Lung (tissue), 12 donors: Measurements from ENCODE around the gene RCVRN. TPM values are rescaled to one million over a fixed set of nuclear protein-coding genes. Genes with fewer than 3 reads are reported as not detected.

Experiments used
- ATAC-seq: fragments of 200-7000 bp; cut with Tn5 transposase; one replicate; pipeline ENCODE4 v1.9.1; 2020; ENCODE audit warnings: moderate number of reproducible peaks; ENCODE audit not compliant: insufficient read depth, low FRiP score
- DNase-seq, 3 donors: peaks; one replicate each; pipeline ENCODE4 v3.0.0-alpha.2; 2013 to 2017
- H3K27ac ChIP-seq, 2 donors: one replicate each; pipeline ENCODE4 v1.5.1; 2013; ENCODE audit warnings: mild to moderate bottlenecking in 2 of 2, moderate library complexity in 2 of 2, control low read depth in 1 of 2, inconsistent platforms in 1 of 2, low read depth in 1 of 2, low read length in 1 of 2
- H3K27me3 ChIP-seq, 3 donors: one replicate each; pipeline ENCODE4 v1.5.1; 2013; ENCODE audit warnings: low read length in 2 of 3; ENCODE audit not compliant: control insufficient read depth in 3 of 3, insufficient read depth in 3 of 3
- H3K36me3 ChIP-seq, 4 donors: one replicate each; pipeline ENCODE4 v1.5.1; 2013; ENCODE audit warnings: low read length in 4 of 4, mild to moderate bottlenecking in 1 of 4, moderate library complexity in 1 of 4; ENCODE audit not compliant: control insufficient read depth in 4 of 4, insufficient read depth in 4 of 4
- H3K4me1 ChIP-seq, 5 donors: one replicate each; pipeline ENCODE4 v1.5.1; 2013; ENCODE audit warnings: low read length in 5 of 5, mild to moderate bottlenecking in 2 of 5, moderate library complexity in 1 of 5; ENCODE audit not compliant: control insufficient read depth in 5 of 5, insufficient read depth in 5 of 5
- H3K4me3 ChIP-seq: one replicate; pipeline ENCODE4 v1.5.1; 2013; ENCODE audit warnings: mild to moderate bottlenecking, control low read depth, moderate library complexity
- H3K9ac ChIP-seq, 2 donors: one replicate each; pipeline ENCODE4 v1.5.1; 2013; ENCODE audit warnings: low read length in 2 of 2, control low read depth in 1 of 2; ENCODE audit not compliant: insufficient read depth in 1 of 2
- H3K9me3 ChIP-seq, 4 donors: one replicate each; pipeline ENCODE4 v1.5.1; 2013; ENCODE audit warnings: low read length in 3 of 4, mild to moderate bottlenecking in 1 of 4, moderate library complexity in 1 of 4; ENCODE audit not compliant: control insufficient read depth in 4 of 4, insufficient read depth in 3 of 4
- WGBS, 2 donors: extraction: QIAGEN DNeasy Blood & Tissue Kit; methylation state at CpG; one replicate each; pipeline ENCODE4 v1.1.7; 2013; 5-methylcytosine and 5-hydroxymethylcytosine counted together
- polyA plus RNA-seq, 2 donors: library from polyadenylated mRNA; stranded (reverse); fragments of 200-250 nt; gene quantifications; one replicate each; pipeline ENCODE4 v1.2.1, GENCODE V29; 2013
- total RNA-seq, 2 donors: library from RNA; depleted of rRNA in 1 of 2; stranded (reverse); fragments of >200 nt in 1 of 2; gene quantifications; one replicate each; pipeline ENCODE4 v1.2.1, GENCODE V29; 2014 to 2021
- TF ChIP-seq, protein P1 (sequence below): IDR thresholded peaks from 2 replicates; pipeline ENCODE4 v1.5.1; 2012; ENCODE audit warnings: mild to moderate bottlenecking; ENCODE audit errors: control extremely low read depth, extremely low read depth
- donor health status: control.
- donor health status: control.
- donor health status: Bipolar disorder and iron deficiency.
- donor health status: healthy.
- donor health status: DM: yes; HTN: yes; CAD: no.

Gene RCVRN
- total and polyA plus RNA-seq, 4 donors, result 0.09 to 0.31 (median 0.24) TPM; not detected in 1

DNA sequence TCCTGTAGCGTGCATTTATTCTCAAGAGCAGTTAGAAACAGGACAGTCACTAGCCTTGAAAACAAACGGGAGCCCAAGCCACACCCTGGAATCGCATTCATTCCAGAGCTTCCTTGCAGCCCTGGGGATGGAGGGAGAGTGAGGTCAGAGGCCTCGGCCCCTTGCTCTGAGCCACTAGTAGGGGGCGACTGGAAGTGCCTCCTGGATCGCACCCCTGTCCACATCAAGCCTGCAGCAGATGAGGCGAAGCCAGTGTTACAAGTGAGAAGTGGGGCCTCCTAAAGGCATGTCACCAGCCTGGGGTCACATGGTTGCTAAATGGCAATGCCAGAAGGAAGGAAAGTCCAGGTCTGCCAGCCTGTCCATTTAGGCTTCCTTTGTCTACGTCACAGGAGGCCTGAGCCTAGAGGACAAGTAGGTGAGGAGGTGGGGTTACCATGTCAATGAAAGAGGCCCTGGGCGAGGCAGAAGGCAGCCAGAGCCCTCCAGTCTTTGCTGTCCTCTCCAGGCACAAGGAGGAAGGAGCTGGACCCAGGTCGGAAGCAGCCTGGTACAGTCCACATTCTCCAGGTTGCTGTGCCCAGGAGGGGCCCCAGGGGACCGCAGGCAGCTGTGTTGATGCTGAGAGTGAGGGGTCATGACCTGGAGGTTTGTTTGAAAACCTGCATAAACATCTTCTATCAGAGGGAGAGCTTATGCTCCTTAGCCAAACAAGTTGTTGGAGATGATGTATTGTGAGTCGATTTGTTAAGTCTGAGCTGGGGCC, 3.0 kb upstream of the RCVRN start:
- H3K36me3 ChIP-seq, result no peaks in the 10 kb centered on the region
- H3K27me3 ChIP-seq, result peaks cover 0 to 3% (median 0%) of the 10 kb centered on the region in 3 donors
- TF ChIP-seq, protein P1, sequence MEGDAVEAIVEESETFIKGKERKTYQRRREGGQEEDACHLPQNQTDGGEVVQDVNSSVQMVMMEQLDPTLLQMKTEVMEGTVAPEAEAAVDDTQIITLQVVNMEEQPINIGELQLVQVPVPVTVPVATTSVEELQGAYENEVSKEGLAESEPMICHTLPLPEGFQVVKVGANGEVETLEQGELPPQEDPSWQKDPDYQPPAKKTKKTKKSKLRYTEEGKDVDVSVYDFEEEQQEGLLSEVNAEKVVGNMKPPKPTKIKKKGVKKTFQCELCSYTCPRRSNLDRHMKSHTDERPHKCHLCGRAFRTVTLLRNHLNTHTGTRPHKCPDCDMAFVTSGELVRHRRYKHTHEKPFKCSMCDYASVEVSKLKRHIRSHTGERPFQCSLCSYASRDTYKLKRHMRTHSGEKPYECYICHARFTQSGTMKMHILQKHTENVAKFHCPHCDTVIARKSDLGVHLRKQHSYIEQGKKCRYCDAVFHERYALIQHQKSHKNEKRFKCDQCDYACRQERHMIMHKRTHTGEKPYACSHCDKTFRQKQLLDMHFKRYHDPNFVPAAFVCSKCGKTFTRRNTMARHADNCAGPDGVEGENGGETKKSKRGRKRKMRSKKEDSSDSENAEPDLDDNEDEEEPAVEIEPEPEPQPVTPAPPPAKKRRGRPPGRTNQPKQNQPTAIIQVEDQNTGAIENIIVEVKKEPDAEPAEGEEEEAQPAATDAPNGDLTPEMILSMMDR, result no peak
- H3K27ac ChIP-seq, result no peak overlapping the region
- peak in 1 of 3 donors; percentile 32 for DNase-seq
- no peaks in the 10 kb centered on the region for H3K9me3 ChIP-seq
- no peak overlapping the region for H3K4me3 ChIP-seq
- no peak overlapping the region for H3K9ac ChIP-seq
- no peak for ATAC-seq
- peaks cover 0 to 5% (median 0%) of the 10 kb centered on the region in 5 donors for H3K4me1 ChIP-seq
- WGBS, 2 donors, result 42 to 57% methylated on average over 12 of the region's 12 CpGs

DNA sequence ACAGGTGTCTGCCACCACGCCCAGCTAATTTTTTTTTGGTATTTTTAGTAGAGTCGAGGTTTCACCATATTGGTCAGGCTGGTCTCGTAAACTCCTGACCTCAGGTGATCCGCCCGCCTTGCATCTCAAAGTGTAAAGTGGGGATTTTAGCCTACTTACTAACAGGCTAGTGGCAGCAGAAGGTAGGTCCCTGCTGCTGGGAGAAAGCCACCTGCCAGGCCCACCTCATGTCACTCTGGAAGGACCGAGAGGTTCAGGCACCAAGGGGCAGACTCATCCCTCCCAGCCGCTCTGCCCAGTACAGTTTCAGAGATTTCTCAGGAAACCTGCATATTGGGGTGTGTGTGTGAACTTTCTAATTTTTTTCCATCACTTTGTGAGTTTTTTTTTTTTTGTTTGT, 2.1 kb upstream of the RCVRN start:
- Histone ChIP-seq H3K4me1 (peaks cover 0 to 10% (median 0%) of the 10 kb centered on the region in 5 donors), H3K9ac (no peak overlapping the region), H3K36me3 (no peaks in the 10 kb centered on the region), H3K4me3 (no peak overlapping the region), H3K9me3 (no peaks in the 10 kb centered on the region), H3K27me3 (peaks cover 0 to 3% (median 0%) of the 10 kb centered on the region in 3 donors), H3K27ac (no peak overlapping the region)
- TF ChIP-seq, protein P1, result no peak
- no peak for ATAC-seq
- 84 to 89% methylated on average over 7 of the region's 7 CpGs for WGBS, 2 donors
- DNase-seq, result no peak

DNA sequence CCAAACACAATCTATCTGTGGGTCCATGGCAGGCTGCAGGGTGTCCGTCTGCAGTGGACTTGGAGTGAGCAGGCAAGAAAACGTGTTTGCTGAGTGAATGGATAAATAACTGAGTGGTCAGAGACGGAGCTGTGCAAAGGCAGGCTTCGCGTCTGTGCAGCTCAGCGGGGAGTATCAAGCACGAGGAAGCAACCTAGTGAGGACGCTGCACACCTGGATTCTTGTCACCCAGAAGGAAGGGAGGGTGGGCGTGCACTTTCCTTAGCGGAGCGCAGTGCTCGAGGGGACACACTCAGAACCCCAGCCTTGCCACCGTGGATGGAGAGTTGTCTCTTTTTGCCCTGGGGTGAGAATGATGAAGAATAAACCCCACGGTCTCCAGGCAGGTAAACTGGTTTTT, 1.5 kb upstream of the RCVRN start:
- Histone ChIP-seq H3K27me3 (peaks cover 0 to 3% (median 0%) of the 10 kb centered on the region in 3 donors), H3K36me3 (no peaks in the 10 kb centered on the region), H3K4me1 (peaks cover 0 to 15% (median 0%) of the 10 kb centered on the region in 5 donors), H3K4me3 (no peak overlapping the region), H3K9me3 (no peaks in the 10 kb centered on the region), H3K27ac (no peak overlapping the region), H3K9ac (no peak overlapping the region)
- ATAC-seq, result no peak
- no peak for DNase-seq
- TF ChIP-seq, protein P1, result no peak
- WGBS, 2 donors, result 64 to 82% methylated on average over 14 of the region's 14 CpGs
